ENCODE data around the gene COLEC11. TPM values are rescaled to one million over a fixed set of nuclear protein-coding genes. Genes with fewer than 3 reads are reported as not detected.

Gene COLEC11
- total RNA-seq, 1 experiment from 2014 or later: 0.39 TPM

DNA sequence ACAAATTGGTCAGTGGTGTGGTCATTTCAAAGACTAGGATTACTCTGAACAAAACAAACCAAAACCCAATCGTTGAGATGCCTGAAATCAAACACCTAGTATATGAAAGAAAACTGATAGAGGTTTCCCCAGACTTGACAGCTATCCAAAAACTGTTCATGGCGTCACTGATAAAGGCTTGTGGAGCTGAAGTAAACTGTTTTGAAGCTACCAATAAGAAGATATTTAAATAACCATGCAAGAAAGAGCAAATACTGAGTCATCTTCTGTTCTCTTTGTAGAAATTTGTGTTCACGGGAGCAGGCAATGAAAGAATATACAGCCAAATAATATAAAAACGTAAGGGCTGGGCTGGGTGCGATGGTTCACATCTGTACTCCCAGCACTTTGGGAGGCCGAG is 7.5 kb upstream of the COLEC11 start:
- H4K91ac ChIP-seq (ENCODE audit: insufficient read length, low read depth, low read length): no peak overlapping the region
- no peaks in the 10 kb centered on the region for H3K27me3 Mint-ChIP-seq (ENCODE audit: low read depth)
- no peak overlapping the region for H3K4ac ChIP-seq (ENCODE audit: low read depth, low read length)
- H3T11ph ChIP-seq (ENCODE audit: low read length): no peak overlapping the region
- no peak for DNase-seq
- no peak overlapping the region for H2BK15ac ChIP-seq (ENCODE audit: low read depth, low read length)
- no peaks in the 10 kb centered on the region for H3K79me1 ChIP-seq (ENCODE audit: insufficient read depth, low read depth, low read length, poor library complexity, severe bottlenecking)
- no peak overlapping the region for H2AK5ac ChIP-seq (ENCODE audit: insufficient read length, low read length)
- H3K23ac ChIP-seq (ENCODE audit: insufficient read length, low read depth, low read length): no peak overlapping the region
- no peaks in the 10 kb centered on the region for H3K4me1 Mint-ChIP-seq
- H4K8ac ChIP-seq (replicated peaks; ENCODE audit: insufficient read length, low read depth, low read length): no peak overlapping the region
- TF ChIP-seq CTCF (conservative IDR thresholded peaks at IDR 0.05): no peak
- peaks cover 4 to 7% of the 10 kb centered on the region in 2 experiments for H3K9me3 Mint-ChIP-seq
- H3K27ac ChIP-seq (ENCODE audit: insufficient read length, low read depth, low read length): no peak overlapping the region
- H3K27ac Mint-ChIP-seq: no peak overlapping the region
- H2BK20ac ChIP-seq (ENCODE audit: low read depth, low read length, poor library complexity, severe bottlenecking): no peak overlapping the region
- H3K9me3 ChIP-seq (ENCODE audit: control insufficient read depth, low read depth, low read length): no peaks in the 10 kb centered on the region
- no peaks in the 10 kb centered on the region for H3K4me1 ChIP-seq (ENCODE audit: insufficient read depth, low read length)
- H4K5ac ChIP-seq (ENCODE audit: insufficient read length, low read depth, low read length): no peak overlapping the region
- H3K4me2 ChIP-seq (ENCODE audit: insufficient read depth, insufficient read length, low read length): no peak overlapping the region
- H3K27me3 ChIP-seq (ENCODE audit: insufficient read depth, low read length): no peaks in the 10 kb centered on the region
- WGBS (ENCODE audit: extremely low coverage, insufficient read length, low lambda C conversion rate): no CpG with 5 or more reads among the region's 6 CpGs
- peaks cover 6 to 34% (median 18%) of the 10 kb centered on the region in 3 experiments for H3K36me3 Mint-ChIP-seq (ENCODE audit: insufficient read depth in 1 of 3, low read depth in 3 of 3)
- H3K23me2 ChIP-seq (ENCODE audit: insufficient read length, low read depth, low read length, poor library complexity, severe bottlenecking): no peaks in the 10 kb centered on the region
- H3K79me2 ChIP-seq (ENCODE audit: insufficient read depth, low read length): no peaks in the 10 kb centered on the region
- no peak overlapping the region for H2BK120ac ChIP-seq (ENCODE audit: low read depth, low read length, poor library complexity, severe bottlenecking)
- H2BK5ac ChIP-seq (ENCODE audit: insufficient read length, low read length): no peak overlapping the region
- no peak overlapping the region for H3K18ac ChIP-seq (ENCODE audit: insufficient read length, low read depth, low read length)
- H2AFZ ChIP-seq (ENCODE audit: low read length): no peak overlapping the region
- no peak overlapping the region for H3K56ac ChIP-seq (ENCODE audit: insufficient read length, low read depth, low read length)
- no peak overlapping the region for H3K14ac ChIP-seq (ENCODE audit: insufficient read depth, low read length)
- H3K4me3 Mint-ChIP-seq: no peak overlapping the region
- no peaks in the 10 kb centered on the region for H4K20me1 ChIP-seq (ENCODE audit: control insufficient read depth, insufficient read depth, insufficient read length)
- H3K9ac ChIP-seq (ENCODE audit: extremely low read depth, insufficient read length, low read length): no peak overlapping the region
- no peak overlapping the region for H2BK12ac ChIP-seq (ENCODE audit: insufficient read length, low read depth, low read length)

Data from H9 (cell line).